HG03442 (cell line): ENCODE measurements around the gene SFXN4.

Source experiments
- ATAC-seq: cut with Tn5 transposase; IDR thresholded peaks from one replicate; pipeline ENCODE4 v1.9.1; 2021; ENCODE audit warnings: mild to moderate bottlenecking, moderate library complexity; ENCODE audit not compliant: unreplicated experiment

Gene SFXN4, protein sequence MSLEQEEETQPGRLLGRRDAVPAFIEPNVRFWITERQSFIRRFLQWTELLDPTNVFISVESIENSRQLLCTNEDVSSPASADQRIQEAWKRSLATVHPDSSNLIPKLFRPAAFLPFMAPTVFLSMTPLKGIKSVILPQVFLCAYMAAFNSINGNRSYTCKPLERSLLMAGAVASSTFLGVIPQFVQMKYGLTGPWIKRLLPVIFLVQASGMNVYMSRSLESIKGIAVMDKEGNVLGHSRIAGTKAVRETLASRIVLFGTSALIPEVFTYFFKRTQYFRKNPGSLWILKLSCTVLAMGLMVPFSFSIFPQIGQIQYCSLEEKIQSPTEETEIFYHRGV

DNA sequence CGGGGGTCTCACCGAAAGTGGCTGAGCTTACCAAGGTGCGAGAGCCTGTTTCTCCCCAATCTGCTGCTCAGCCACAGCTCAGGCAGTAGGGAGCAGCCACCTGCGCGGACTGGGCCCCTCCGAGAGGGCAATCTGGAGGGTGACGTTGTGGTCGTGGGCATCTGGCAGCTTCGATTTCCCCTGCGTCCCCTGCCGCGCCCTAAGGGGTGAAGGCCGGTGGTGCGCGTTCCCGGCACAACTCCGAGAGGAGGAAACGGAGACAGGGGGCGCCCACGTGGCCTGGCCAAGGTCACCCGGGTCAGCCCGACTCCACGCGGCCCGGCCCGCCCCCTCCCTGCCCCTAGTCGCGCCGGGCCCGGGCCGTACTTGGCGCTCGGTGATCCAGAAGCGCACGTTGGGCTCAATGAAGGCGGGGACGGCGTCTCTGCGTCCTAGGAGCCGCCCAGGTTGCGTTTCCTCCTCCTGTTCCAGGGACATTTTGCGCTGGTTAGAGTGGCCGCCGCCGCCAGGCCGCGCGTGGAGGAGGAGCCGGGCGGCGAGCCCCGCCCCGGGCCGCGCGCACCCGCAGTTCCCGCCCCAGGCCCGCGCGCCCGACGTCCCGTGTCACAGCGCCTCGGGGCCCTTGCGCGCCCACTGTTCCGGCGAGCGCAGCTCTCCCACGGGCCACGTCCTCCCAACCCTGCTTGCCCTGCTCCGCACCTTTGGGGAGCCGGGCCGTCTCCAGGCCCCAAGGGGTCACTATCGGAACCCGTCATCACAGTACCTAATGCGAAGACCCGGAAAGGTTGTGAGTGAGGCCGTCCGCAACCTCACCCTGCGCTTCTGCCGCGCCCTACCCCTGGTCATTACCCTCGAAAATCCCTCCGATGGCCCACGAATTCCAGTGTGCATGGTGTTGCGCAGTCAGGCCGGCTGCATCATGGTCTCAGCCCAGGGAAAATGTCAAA is at the start of gene SFXN4:
TSS of gene SFXN4 (minus strand) at position 544 of the 947 bp plus-strand sequence. CDS start at position 477, 67 bp downstream.
- peak; percentile 85 for ATAC-seq

DNA sequence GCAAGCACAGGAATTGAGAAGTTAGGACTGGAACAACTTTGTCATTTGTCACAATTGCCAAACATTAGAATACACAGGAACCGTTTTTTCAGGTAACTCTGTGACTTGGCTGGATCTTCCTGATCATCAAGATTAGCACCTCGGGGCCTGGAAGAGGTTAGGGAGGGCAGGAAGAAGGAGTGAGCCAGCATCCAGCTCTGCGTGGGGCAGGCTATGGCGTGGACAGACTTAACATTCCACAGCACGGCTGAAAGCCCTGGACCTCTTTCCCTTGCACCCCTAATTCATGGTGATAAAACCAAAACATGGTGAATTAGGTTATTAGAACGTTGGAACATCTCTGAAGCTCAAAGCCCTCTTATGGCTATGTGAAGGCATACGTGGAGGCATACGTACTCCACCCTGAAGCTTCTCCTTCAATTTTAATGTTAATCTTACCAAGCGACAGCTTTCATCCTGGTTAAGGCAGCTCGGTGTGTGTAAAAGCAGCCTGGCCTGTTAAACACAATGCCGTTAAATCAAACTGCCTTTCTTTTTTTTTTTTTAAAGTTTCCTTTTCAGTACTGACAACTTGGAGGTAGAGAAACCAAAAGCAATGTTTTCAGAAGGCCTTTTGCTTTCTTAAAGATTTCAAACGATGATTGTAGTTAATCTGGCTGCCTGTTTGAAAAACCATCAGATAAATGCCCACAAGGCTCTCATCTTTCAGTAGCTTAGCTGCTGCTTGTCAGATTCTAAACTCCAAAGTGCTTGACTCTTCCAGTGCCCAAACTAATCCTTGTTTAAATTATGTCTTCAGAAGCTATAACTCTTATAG is 46.3 kb upstream of the SFXN4 start:
- ATAC-seq: no peak

DNA sequence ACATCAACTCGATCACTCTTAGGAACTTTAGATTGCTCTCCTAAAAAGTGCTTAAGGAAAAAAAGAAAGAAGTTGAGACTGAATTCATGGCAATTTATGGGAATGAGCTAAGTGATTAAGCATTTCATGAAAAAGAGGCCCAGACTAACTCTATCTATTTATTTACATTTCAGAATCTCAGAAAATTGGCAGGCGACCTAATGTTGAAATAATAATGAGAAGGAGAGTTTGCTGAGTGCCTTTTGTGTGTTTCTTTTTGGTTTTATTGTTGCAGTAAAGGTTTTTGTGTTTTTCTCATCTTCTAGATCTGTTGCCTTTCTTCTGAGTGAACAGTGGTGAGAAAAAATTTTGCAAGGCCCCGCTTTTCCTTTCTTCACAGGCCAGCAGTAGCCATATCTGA is 45.7 kb upstream of the SFXN4 start:
- no peak for ATAC-seq

DNA sequence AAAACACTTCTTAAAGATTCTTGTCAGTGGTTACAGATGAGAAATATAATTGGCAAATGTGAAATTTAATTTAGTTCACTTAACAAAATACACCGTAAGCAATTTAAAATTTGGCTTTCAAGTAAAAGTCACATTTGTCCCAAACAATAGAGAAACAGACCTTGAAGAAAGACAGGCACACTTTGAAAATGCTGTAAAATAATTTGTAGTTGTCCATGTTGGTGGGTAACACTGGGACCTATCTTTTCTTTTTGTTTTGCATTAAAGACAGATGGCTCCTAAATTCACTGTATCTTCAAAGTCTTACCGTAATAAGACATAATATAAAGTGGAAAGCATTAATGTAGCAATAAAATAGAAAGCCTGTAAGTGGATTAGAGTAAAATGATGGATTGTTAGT is 45.1 kb upstream of the SFXN4 start:
- ATAC-seq: no peak

DNA sequence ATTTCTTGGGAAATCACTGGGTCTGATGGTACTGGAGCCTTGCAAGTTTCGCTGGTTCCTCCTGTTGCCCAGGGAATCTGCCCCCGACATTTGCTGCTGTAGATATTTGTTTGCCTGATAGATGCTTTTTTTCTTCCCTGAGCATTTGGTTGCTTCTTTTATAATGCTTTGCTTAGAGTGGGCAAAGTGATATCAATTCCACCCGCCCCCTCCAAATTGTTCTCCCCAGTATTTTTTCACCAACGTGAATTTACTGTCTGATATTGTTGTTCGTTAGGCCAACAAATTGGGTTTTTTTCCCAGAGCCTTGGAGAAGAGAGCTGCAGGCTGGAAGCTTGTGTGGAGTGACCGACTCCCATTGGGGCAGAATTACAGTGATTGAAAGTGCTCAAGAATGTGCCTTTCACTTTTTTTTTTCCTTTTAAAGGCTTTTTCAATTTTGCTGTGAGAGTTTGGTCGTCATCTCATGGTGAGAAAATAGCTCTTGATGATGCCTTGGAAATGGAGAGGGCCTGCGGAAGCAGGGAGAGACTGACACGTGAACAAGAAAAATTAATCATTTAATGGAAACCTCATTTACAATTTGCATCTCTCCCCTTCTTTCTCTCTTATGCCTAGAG is 44.3 kb upstream of the SFXN4 start:
- no peak for ATAC-seq

DNA sequence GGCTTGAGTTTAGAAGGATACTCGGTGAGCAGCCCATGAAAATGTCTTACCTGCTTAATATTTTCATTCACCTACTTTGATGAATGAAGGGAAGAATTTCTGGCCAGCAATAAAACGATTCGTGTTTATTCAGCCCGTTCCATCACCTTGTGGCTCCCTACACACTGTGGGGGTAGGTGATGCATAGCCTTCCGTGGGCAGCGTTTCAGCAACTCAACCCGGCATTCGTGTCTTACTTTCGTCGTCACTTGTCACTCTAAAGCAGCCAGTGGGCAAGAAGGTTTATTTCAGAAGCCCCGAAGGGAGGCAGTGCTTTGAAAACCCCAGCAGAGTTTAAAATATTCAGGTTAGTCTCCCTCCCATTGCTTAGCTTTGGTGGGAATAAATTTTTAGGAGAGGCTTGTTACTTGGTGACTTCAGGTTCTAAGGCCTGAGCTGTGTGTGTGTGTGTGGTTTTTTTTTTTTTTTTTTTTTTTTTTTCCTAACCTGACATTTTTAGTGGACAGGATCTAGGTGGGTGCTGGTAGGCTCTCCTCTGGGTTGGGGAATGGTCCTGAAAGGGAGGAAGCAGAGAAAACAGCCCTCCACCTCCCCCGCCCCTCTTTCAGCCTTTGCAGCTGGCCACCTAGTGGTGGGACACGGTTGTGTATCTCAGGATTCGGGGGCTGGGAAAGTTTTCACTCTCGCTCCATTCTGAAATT is 43.7 kb upstream of the SFXN4 start:
- ATAC-seq: no peak

DNA sequence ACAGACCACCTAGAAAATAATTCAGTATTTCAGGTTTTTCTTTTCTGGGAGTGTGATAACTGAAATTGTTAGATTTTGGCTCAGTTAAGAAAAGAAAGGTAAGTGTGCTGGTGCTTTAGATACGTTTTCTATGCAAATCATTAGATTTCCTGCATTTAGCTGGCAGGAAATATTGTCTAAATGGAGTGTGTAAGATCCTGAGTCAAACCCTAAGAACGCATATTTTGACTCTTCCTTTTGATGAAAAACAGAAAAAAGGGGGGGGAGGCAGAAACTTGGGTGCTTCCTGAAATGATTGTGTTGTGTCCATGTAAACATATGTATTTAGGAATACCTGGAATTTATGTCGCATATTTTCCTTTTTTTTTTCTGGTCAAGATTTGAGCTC is 43.0 kb upstream of the SFXN4 start:
- no peak for ATAC-seq

DNA sequence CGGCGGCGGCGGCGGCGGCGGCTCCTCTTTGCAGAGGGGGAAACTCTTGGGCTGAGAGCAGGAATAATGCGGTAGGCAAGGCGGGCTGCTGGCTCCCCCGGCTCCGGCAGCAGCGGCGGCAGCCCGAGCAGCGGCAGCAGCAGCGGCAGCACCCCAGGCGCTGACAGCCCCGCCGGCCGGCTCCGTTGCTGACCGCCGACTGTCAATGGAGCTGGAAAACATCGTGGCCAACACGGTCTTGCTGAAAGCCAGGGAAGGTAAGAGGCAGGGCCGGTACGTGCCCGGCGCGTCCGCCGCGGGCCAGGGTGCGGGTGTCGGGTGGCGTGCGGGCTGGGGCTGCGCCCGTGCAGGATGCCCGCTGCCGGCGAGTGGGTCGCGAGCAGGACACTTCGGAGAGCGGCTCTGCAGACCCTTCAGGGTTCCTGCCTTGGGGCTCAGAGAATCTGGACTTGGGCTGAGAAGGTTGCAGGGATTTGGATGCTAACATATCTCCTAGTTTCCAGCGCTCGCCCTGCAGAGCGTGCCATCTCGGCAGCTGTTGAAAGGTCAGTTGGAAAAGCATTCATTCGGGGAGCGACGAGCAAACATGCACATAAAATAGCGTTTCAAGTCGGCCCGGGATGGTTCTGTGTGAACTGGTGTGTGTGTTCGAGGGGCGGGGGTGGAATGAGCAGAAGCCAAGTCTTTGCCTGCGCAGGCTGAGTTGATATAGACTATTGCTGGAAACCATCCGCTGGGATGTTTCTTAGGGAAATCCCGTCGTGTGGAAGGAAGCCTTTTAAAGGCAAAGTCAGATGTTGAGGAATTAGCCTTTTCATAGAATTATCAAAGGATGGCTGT is 42.4 kb upstream of the SFXN4 start:
- ATAC-seq: peak; percentile 3

DNA sequence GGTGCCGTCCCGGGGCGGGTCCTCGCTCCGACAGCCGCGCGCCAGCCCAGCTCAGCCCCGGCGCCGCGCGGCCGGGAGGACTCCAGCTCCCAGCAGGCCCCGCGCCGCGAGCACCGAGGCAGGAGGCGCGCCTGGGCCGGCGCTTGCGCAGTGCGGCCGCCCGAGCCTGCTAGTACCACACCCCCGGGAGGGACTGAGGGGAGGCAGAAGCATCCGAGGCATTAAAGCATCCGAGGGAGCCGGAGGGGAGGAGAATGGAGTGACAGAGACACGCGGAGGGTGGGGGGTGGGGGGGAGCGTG is 41.8 kb upstream of the SFXN4 start, which contains the start of gene GRK5:
TSS of gene GRK5 (plus strand) at position 206 of the 301 bp plus-strand sequence. CDS start 347 bp downstream, outside the sequence.
- ATAC-seq: peak; percentile 73

DNA sequence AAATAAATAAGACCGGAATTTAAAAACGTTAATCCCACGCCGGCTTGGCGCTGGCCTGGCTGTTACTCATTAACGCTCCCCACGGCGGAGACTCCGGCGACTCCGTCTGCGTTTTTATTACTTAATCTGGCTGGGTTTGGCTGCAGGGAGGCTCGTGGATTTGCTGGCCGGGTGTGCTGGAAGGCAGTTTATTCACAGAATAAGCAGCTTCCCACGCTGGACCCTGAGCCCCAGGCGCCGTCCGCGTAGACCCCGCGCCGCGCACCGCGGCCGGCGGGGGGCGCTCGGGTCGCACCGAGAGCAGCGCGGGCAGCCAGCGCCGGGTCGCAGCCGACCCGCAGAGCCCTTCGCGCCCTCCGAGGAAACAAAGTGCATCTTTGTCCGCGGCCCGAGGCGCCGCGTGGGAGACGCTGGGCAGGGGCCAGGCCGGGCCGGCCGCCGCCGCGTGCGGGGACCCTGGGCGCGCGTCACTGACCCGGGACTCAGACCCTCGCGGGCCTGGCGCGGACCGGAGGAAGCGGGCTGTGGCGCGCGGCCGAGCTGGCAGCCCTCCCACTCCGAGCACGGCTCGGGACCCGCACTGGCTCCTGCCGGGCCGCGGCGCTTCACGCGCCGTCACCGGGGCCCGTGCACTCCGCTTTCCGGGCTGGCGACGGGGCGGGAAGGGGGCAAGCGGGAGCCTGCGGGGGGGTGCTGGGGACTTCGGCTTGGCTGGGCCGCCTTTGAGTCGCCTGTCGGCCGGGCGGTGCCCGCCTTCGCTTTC is 41.3 kb upstream of the SFXN4 start:
- peak; percentile 46 for ATAC-seq

DNA sequence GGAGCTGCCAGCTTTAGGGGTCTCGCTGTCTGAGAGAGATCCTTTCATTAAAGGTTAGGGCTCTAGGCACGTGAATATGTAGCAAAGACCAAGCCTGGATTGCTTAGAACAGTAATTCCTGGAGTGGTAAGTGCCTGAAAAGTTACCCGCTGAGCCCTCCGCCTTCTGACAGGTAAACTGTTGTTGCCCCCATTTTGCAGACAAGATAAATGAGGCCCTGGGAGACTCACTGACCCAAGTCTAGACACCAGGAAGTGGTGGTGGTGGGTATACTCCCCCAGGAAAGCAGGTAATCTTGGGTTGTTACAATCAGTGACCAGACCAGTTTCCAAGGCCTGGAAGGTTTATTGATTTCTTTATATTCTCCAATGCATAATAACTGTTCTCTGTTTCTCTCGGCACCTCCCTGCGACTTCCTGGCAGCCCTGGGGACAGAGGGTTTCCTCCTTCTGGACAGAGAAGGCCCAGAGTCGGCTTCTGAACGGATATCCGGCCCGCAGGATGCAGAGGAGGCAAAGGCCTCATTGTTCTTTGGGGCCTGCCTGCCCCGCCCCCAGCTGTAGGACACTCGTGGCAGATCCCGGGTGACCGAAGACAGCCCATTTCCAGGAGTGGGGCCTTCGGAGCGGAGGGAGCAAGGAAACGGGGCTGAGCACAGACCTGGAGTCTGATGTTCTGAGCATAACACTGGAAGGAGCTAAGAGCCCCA is 40.5 kb upstream of the SFXN4 start:
- peak; percentile 14 for ATAC-seq

DNA sequence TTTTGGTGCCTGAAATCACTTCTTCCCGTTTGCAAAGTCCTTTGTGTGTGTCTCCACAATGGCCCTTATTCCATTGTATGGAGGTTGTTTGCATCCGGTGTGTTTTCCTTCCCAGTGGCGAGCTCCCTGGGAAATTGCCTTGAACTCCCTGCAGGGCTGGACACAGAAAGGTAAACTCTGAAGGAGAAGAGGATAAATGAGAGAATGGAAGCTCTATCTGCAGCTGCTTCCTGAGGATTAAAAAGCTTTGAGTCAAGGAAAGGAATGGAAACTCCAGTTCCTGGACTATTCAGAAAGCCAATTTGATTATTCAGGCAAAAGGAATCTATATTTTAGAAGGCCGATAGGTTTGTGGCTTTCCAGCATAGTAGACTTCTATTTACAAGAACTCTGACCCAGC is 37.5 kb upstream of the SFXN4 start:
- no peak for ATAC-seq

DNA sequence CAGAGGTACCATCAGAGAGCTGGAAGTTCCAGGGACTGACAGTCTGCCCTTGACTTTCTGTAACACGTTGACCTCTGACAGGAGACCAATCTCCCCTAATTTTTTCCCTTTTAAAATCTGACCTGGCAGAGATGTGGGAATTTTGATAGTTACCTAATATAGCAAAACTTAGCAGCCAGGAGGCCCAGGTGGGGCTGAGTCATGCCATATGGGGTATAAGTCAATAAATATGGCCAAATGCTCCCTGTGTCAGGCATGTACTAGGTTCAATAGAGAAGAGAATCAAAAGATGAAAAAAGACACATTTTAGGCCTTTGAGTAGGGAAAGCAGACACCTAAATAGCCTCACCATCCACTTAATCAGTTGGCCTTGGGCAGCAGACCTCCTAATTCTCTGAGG is 35.7 kb upstream of the SFXN4 start:
- ATAC-seq: no peak

DNA sequence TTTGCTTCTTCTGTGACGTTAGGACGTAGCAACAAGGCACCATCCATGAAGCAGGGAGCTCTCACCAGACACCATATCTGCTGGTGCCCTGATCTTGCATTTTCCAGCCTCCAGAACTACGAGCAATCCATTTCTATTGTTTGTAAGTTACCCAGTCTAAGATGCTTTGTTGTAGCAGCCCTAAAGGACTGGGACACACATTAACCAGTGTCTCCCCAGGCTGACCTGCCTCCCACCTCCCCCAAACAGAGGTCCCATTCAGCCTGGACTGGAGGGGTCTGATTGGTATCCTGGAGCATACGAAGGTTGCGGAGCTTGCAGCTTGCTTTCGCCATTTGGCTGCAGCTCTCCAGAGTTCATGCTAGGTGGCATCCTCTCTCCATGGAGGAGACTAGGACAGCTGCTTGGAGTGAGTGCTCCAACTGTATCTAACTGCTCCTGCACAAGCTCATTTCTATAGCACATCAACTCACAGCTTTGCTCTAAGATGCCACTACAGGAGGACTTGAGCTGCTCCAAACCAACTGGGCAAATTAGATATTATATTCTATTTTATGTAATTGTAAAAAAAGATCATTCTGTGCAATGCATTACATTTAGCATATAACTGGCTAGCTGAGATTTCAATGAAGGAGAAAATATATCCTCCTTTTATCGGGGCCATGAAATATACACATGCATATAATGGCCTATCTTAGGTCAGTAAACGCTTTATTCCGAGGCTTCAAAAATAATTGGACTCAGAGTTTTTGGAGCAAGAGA is 33.9 kb upstream of the SFXN4 start:
- peak; percentile 57 for ATAC-seq

DNA sequence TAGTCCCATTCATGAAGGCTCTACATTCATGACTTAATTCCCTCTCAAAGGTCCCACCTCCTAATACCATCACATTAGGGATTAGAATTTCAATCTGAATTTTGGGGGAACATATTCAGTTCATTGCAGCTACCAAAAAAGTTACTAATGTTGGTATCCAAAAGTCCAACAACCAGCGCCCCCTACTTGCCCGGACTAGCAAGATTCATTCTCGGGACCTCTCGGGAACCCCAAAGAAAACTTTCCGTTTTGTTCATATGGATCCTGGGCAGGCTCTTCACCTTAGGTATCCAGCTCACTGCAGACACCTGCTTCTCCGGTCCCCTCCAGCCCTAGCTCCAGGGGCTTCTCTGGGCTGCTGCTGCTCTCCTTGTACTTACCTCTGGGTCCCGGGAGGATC is 32.9 kb upstream of the SFXN4 start:
- no peak for ATAC-seq

DNA sequence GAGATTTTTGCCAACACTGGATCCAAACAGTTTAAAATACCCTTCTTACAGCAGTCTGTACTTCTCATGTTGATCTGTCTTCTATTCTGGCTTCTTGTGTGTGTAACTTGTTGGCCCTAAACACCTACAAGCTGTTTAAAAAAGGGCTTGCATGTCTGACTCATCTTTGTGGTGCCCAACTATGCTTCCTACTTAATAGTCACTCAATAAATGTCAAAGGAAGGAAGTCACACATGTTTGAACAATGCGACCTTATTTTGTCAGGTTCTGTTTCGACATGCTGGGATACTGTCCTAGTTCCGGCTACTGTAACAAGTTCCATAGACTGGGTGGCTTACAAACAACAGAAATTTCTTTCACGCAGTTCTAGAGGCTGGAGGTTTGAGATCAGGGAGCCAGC is 32.4 kb upstream of the SFXN4 start:
- ATAC-seq: no peak

DNA sequence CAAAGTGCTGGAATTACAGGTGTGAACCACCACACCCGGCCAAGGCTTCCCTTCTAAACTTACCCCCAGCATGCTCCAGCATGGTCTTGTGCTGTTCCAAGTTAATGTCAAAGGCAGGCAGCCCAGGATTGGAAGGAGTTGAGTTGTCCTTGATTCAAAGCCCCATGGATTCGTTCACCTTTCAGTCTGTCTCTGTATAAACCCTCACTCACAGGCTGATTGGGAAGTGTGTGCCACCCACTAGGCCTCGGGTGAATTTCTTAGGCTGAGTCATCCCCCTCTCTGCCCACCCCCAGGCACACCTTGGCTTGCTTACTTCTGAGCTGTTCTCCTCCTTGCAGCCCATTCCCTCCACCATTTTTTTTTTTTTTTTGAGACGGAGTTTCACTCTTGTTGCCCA is 26.4 kb upstream of the SFXN4 start:
- no peak for ATAC-seq
